ENCODE results near the gene COL21A1.

The COL21A1 gene

GRCh38 chr6:56027865-56028264, 219.5 kb downstream of the COL21A1 start:
- H3K4me3 ChIP-seq (ENCODE audit: low read length): no peak overlapping the region
- TF ChIP-seq CTCF (IDR thresholded peaks at IDR 0.05; ENCODE audit: low read depth, low read length, poor library complexity, severe bottlenecking): no peak
- TF ChIP-seq EZH2phosphoT487 (IDR thresholded peaks at IDR 0.05; ENCODE audit: borderline replicate concordance, low read length): no peak
- H3K27me3 ChIP-seq (ENCODE audit: control insufficient read depth, low read length): no peaks in the 10 kb centered on the region
- H3K79me2 ChIP-seq (ENCODE audit: control insufficient read depth, low read length): no peaks in the 10 kb centered on the region
- no peak overlapping the region for H3K4me2 ChIP-seq (ENCODE audit: low read length)
- H3K9me3 ChIP-seq (ENCODE audit: control insufficient read depth, insufficient read depth, low read length): no peaks in the 10 kb centered on the region
- H4K20me1 ChIP-seq (ENCODE audit: control insufficient read depth, insufficient read depth, low read depth, low read length): no peaks in the 10 kb centered on the region
- no peak overlapping the region for H3K27ac ChIP-seq (ENCODE audit: low read depth, low read length)
- H3F3A ChIP-seq (ENCODE audit: control insufficient read depth, insufficient read depth): no peaks in the 10 kb centered on the region
- no peaks in the 10 kb centered on the region for H3K36me3 ChIP-seq (ENCODE audit: control insufficient read depth, low read length)
- no peaks in the 10 kb centered on the region; the same call in 1 of the 2 replicates for H3K9me2 ChIP-seq (replicated peaks; ENCODE audit: control insufficient read depth, low read length)
- H3K4me1 ChIP-seq (ENCODE audit: control insufficient read depth, low read length): no peaks in the 10 kb centered on the region

- Histone ChIP-seq H3K4me2 (ENCODE audit: low read length) (no peak overlapping the region), H3K4me1 (ENCODE audit: control insufficient read depth, low read length) (no peaks in the 10 kb centered on the region), H3F3A (ENCODE audit: control insufficient read depth, insufficient read depth) (no peaks in the 10 kb centered on the region), H3K4me3 (ENCODE audit: low read length) (no peak overlapping the region), H3K79me2 (ENCODE audit: control insufficient read depth, low read length) (no peaks in the 10 kb centered on the region), H3K36me3 (ENCODE audit: control insufficient read depth, low read length) (no peaks in the 10 kb centered on the region), H3K27ac (ENCODE audit: low read depth, low read length) (no peak overlapping the region), H3K27me3 (ENCODE audit: control insufficient read depth, low read length) (no peaks in the 10 kb centered on the region), H4K20me1 (ENCODE audit: control insufficient read depth, insufficient read depth, low read depth, low read length) (no peaks in the 10 kb centered on the region), H3K9me3 (ENCODE audit: control insufficient read depth, insufficient read depth, low read length) (no peaks in the 10 kb centered on the region), H3K9me2 (replicated peaks; ENCODE audit: control insufficient read depth, low read length) (no peaks in the 10 kb centered on the region; the same call in 1 of the 2 replicates)
- TF ChIP-seq CTCF (IDR thresholded peaks at IDR 0.05; ENCODE audit: low read depth, low read length, poor library complexity, severe bottlenecking) (no peak), EZH2phosphoT487 (IDR thresholded peaks at IDR 0.05; ENCODE audit: borderline replicate concordance, low read length) (no peak)
Observed at GRCh38 chr6:56026455-56027180, 220.8 kb downstream of the COL21A1 start.

GRCh38 chr6:56025795-56026194, 221.6 kb downstream of the COL21A1 start:
- no peaks in the 10 kb centered on the region for H3K27me3 ChIP-seq (ENCODE audit: control insufficient read depth, low read length)

More at GRCh38 chr6:56025795-56026194, 221.6 kb downstream of the COL21A1 start:
- no peak overlapping the region for H3K27ac ChIP-seq (ENCODE audit: low read depth, low read length)
- H4K20me1 ChIP-seq (ENCODE audit: control insufficient read depth, insufficient read depth, low read depth, low read length): no peaks in the 10 kb centered on the region
- no peaks in the 10 kb centered on the region for H3K36me3 ChIP-seq (ENCODE audit: control insufficient read depth, low read length)
- H3K4me1 ChIP-seq (ENCODE audit: control insufficient read depth, low read length): no peaks in the 10 kb centered on the region
- H3K4me2 ChIP-seq (ENCODE audit: low read length): no peak overlapping the region
- no peaks in the 10 kb centered on the region for H3K9me3 ChIP-seq (ENCODE audit: control insufficient read depth, insufficient read depth, low read length)
- H3F3A ChIP-seq (ENCODE audit: control insufficient read depth, insufficient read depth): no peaks in the 10 kb centered on the region
- H3K79me2 ChIP-seq (ENCODE audit: control insufficient read depth, low read length): no peaks in the 10 kb centered on the region
- H3K9me2 ChIP-seq (replicated peaks; ENCODE audit: control insufficient read depth, low read length): no peaks in the 10 kb centered on the region; the same call in 1 of the 2 replicates
- no peak overlapping the region for H3K4me3 ChIP-seq (ENCODE audit: low read length)
- TF ChIP-seq CTCF (IDR thresholded peaks at IDR 0.05; ENCODE audit: low read depth, low read length, poor library complexity, severe bottlenecking): no peak
- no peak for TF ChIP-seq EZH2phosphoT487 (IDR thresholded peaks at IDR 0.05; ENCODE audit: borderline replicate concordance, low read length)
